ENCODE results near the gene GAB1. TPM values are rescaled to one million over a fixed set of nuclear protein-coding genes. Genes with fewer than 3 reads are reported as not detected.
"Not testable (repeated sequence)": the region's sequence is repeated elsewhere in the genome, so short reads cannot be mapped to it uniquely, and the experiment has no call there.

The GAB1 gene
- total RNA-seq, 1 donor from 2014 or later = 29.0 TPM

GRCh38 chr4:143346206-143346605 lies 9.5 kb downstream of the GAB1 start:
- intact Hi-C loops (cut with DNase I) = no loop called here
- Histone ChIP-seq H3K9me3 (no peaks in the 10 kb centered on the region), H3K27ac (no peak overlapping the region), H3K36me3 (no peaks in the 10 kb centered on the region), H3K4me3 (no peak overlapping the region), H3K27me3 (no peaks in the 10 kb centered on the region), H3K4me1 (peaks cover 32% of the 10 kb centered on the region)
- TF ChIP-seq POLR2A (IDR thresholded peaks at IDR 0.05) (no peak), CTCF (IDR thresholded peaks at IDR 0.05) (no peak), POLR2AphosphoS5 (IDR thresholded peaks at IDR 0.05; ENCODE audit: insufficient read depth in 1 of 2, low read depth in 1 of 2) (peak in 1 of 2 donors; percentile 41)
- DNase-seq (ENCODE audit: extremely low spot score in 2 of 2) = no peak

GRCh38 chr4:143347484-143348111 lies 10.9 kb downstream of the GAB1 start:
- Histone ChIP-seq H3K27ac (no peak overlapping the region), H3K4me1 (peaks cover 36% of the 10 kb centered on the region), H3K36me3 (no peaks in the 10 kb centered on the region), H3K4me3 (no peak overlapping the region), H3K9me3 (no peaks in the 10 kb centered on the region), H3K27me3 (no peaks in the 10 kb centered on the region)
- intact Hi-C loops (cut with DNase I) = no loop called here
- DNase-seq (ENCODE audit: extremely low spot score in 2 of 2) = no peak
- TF ChIP-seq POLR2AphosphoS5 (IDR thresholded peaks at IDR 0.05; ENCODE audit: insufficient read depth in 1 of 2, low read depth in 1 of 2) (no peak), POLR2A (IDR thresholded peaks at IDR 0.05) (no peak), CTCF (IDR thresholded peaks at IDR 0.05) (no peak)

GRCh38 chr4:143348233-143349077 lies 11.8 kb downstream of the GAB1 start:
- no peak for DNase-seq (ENCODE audit: extremely low spot score in 2 of 2)
- Histone ChIP-seq H3K27ac (no peak overlapping the region), H3K36me3 (no peaks in the 10 kb centered on the region), H3K4me1 (peaks cover 37% of the 10 kb centered on the region), H3K9me3 (no peaks in the 10 kb centered on the region), H3K4me3 (no peak overlapping the region), H3K27me3 (no peaks in the 10 kb centered on the region)
- no peak for TF ChIP-seq POLR2AphosphoS5 (IDR thresholded peaks at IDR 0.05; ENCODE audit: insufficient read depth in 1 of 2, low read depth in 1 of 2)
- TF ChIP-seq CTCF (IDR thresholded peaks at IDR 0.05) = no peak
- no peak for TF ChIP-seq POLR2A (IDR thresholded peaks at IDR 0.05)
- intact Hi-C loops (cut with DNase I) = no loop called here

- intact Hi-C loops (cut with DNase I); H3K9me3 ChIP-seq; H3K27ac ChIP-seq; H3K36me3 ChIP-seq; H3K27me3 ChIP-seq; DNase-seq (ENCODE audit: extremely low spot score in 2 of 2); H3K4me3 ChIP-seq: not testable (repeated sequence)
- peaks cover 38% of the 10 kb centered on the region for H3K4me1 ChIP-seq
Observed at GRCh38 chr4:143349858-143350527, 13.3 kb downstream of the GAB1 start.

- Histone ChIP-seq H3K4me1 (peaks cover 45% of the 10 kb centered on the region), H3K27me3 (no peaks in the 10 kb centered on the region), H3K36me3 (no peaks in the 10 kb centered on the region), H3K9me3 (no peaks in the 10 kb centered on the region), H3K27ac (no peak overlapping the region), H3K4me3 (no peak overlapping the region)
- TF ChIP-seq POLR2AphosphoS5 (IDR thresholded peaks at IDR 0.05; ENCODE audit: insufficient read depth in 1 of 2, low read depth in 1 of 2) (no peak), CTCF (IDR thresholded peaks at IDR 0.05) (no peak), POLR2A (IDR thresholded peaks at IDR 0.05) (no peak)
- intact Hi-C loops (cut with DNase I) = no loop called here
- DNase-seq (ENCODE audit: extremely low spot score in 2 of 2) = no peak
Observed at GRCh38 chr4:143351149-143351691, 14.5 kb downstream of the GAB1 start.

Data from vagina (tissue), 2 donors.